Stomach smooth muscle (tissue), 2 donors: ENCODE measurements around the gene RPGRIP1.
"Not testable (repeated sequence)": the region's sequence is repeated elsewhere in the genome, so short reads cannot be mapped to it uniquely, and the experiment has no call there.

Experiments
- H3K27ac ChIP-seq: one replicate; pipeline ENCODE4 v1.7.0; 2013; ENCODE audit warnings: mild to moderate bottlenecking, low read length, inconsistent platforms
- H3K27me3 ChIP-seq, 2 donors: one replicate each; pipeline ENCODE4 v1.7.0; 2013; ENCODE audit warnings: low read length in 2 of 2; ENCODE audit not compliant: insufficient read depth in 2 of 2, control insufficient read depth in 1 of 2
- H3K36me3 ChIP-seq, 2 donors: one replicate each; pipeline ENCODE4 v1.7.0; 2013; ENCODE audit warnings: low read length in 2 of 2; ENCODE audit not compliant: control insufficient read depth in 2 of 2, insufficient read depth in 2 of 2
- H3K4me1 ChIP-seq: one replicate; pipeline ENCODE4 v1.7.0; 2013; ENCODE audit warnings: low read length; ENCODE audit not compliant: control insufficient read depth, insufficient read depth
- H3K4me3 ChIP-seq, 2 donors: one replicate each; pipeline ENCODE4 v1.7.0; 2013; ENCODE audit warnings: low read length in 2 of 2
- H3K9ac ChIP-seq, 2 donors: one replicate each; pipeline ENCODE4 v1.7.0; 2013; ENCODE audit warnings: low read length in 2 of 2, mild to moderate bottlenecking in 1 of 2
- H3K9me3 ChIP-seq, 2 donors: one replicate each; pipeline ENCODE4 v1.7.0; 2013; ENCODE audit warnings: low read length in 2 of 2; ENCODE audit not compliant: control insufficient read depth in 2 of 2
- donor health status: healthy.
- donor health status: Pancreatic carcinoma.

Gene RPGRIP1

GRCh38 chr14:21248338-21248737 lies 31.5 kb upstream of the RPGRIP1 start:
- no peak overlapping the region for H3K4me3 ChIP-seq
- H3K4me1 ChIP-seq = peaks cover 9% of the 10 kb centered on the region
- H3K36me3 ChIP-seq = peaks cover 14 to 18% of the 10 kb centered on the region in 2 donors
- no peaks in the 10 kb centered on the region for H3K27me3 ChIP-seq
- no peak overlapping the region for H3K9ac ChIP-seq
- no peak overlapping the region for H3K27ac ChIP-seq
- no peaks in the 10 kb centered on the region for H3K9me3 ChIP-seq

- H3K27ac ChIP-seq = no peak overlapping the region
- no peak overlapping the region for H3K4me3 ChIP-seq
- no peak overlapping the region for H3K9ac ChIP-seq
- H3K27me3 ChIP-seq = no peaks in the 10 kb centered on the region
- peaks cover 14 to 18% of the 10 kb centered on the region in 2 donors for H3K36me3 ChIP-seq
- H3K9me3 ChIP-seq = no peaks in the 10 kb centered on the region
- H3K4me1 ChIP-seq = peaks cover 9% of the 10 kb centered on the region
Observed at GRCh38 chr14:21248739-21249411, 31.0 kb upstream of the RPGRIP1 start.

- Histone ChIP-seq H3K36me3 (peaks cover 12 to 14% of the 10 kb centered on the region in 2 donors), H3K27ac (no peak overlapping the region), H3K4me3 (no peak overlapping the region), H3K9me3 (no peaks in the 10 kb centered on the region), H3K4me1 (peaks cover 4% of the 10 kb centered on the region), H3K9ac (no peak overlapping the region), H3K27me3 (no peaks in the 10 kb centered on the region)
Observed at GRCh38 chr14:21251215-21251614, 28.7 kb upstream of the RPGRIP1 start.

- H3K9me3 ChIP-seq = no peaks in the 10 kb centered on the region
- H3K27me3 ChIP-seq = no peaks in the 10 kb centered on the region
- peaks cover 4% of the 10 kb centered on the region for H3K4me1 ChIP-seq
- H3K27ac ChIP-seq = no peak overlapping the region
- H3K4me3 ChIP-seq = no peak overlapping the region
- peaks cover 12 to 20% of the 10 kb centered on the region in 2 donors for H3K36me3 ChIP-seq
- no peak overlapping the region for H3K9ac ChIP-seq
Observed at GRCh38 chr14:21252149-21252548, 27.7 kb upstream of the RPGRIP1 start.

- Histone ChIP-seq H3K9me3 (no peaks in the 10 kb centered on the region), H3K4me1 (peaks cover 10% of the 10 kb centered on the region), H3K27me3 (no peaks in the 10 kb centered on the region), H3K4me3 (no peak overlapping the region), H3K36me3 (peaks cover 12 to 26% of the 10 kb centered on the region in 2 donors), H3K9ac (peak overlapping the region in 1 of 2 donors; percentile 15), H3K27ac (no peak overlapping the region)
Observed at GRCh38 chr14:21255385-21256101, 24.3 kb upstream of the RPGRIP1 start.

GRCh38 chr14:21256102-21256447 lies 23.8 kb upstream of the RPGRIP1 start:
- peak overlapping the region in 1 of 2 donors; percentile 15 for H3K9ac ChIP-seq
- not testable (repeated sequence) for H3K9me3 ChIP-seq, H3K4me3 ChIP-seq, H3K27me3 ChIP-seq, H3K27ac ChIP-seq
- H3K4me1 ChIP-seq = peaks cover 10% of the 10 kb centered on the region
- peaks cover 13 to 23% of the 10 kb centered on the region in 2 donors for H3K36me3 ChIP-seq

- H3K9me3 ChIP-seq = no peaks in the 10 kb centered on the region
- H3K27ac ChIP-seq = no peak overlapping the region
- H3K4me1 ChIP-seq = peaks cover 10% of the 10 kb centered on the region
- no peak overlapping the region for H3K9ac ChIP-seq
- no peak overlapping the region for H3K4me3 ChIP-seq
- H3K27me3 ChIP-seq = no peaks in the 10 kb centered on the region
- peaks cover 9 to 19% of the 10 kb centered on the region in 2 donors for H3K36me3 ChIP-seq
Observed at GRCh38 chr14:21256539-21257393, 23.1 kb upstream of the RPGRIP1 start.

GRCh38 chr14:21257394-21257909 lies 22.4 kb upstream of the RPGRIP1 start:
- Histone ChIP-seq H3K27me3 (no peaks in the 10 kb centered on the region), H3K36me3 (peaks cover 8 to 22% of the 10 kb centered on the region in 2 donors), H3K9ac (no peak overlapping the region), H3K4me1 (peaks cover 10% of the 10 kb centered on the region), H3K27ac (no peak overlapping the region), H3K4me3 (no peak overlapping the region), H3K9me3 (no peaks in the 10 kb centered on the region)

- Histone ChIP-seq H3K4me3 (no peak overlapping the region), H3K9me3 (no peaks in the 10 kb centered on the region), H3K27ac (no peak overlapping the region), H3K27me3 (no peaks in the 10 kb centered on the region), H3K9ac (no peak overlapping the region), H3K36me3 (peaks cover 11 to 24% of the 10 kb centered on the region in 2 donors), H3K4me1 (peaks cover 10% of the 10 kb centered on the region)
Observed at GRCh38 chr14:21258005-21258888, 21.6 kb upstream of the RPGRIP1 start.
